Prostate gland (tissue), 2 donors: ENCODE results near the gene CTNNA2.

Experiments used
- CTCF ChIP-seq, 4 experiments: fragments of 200-600 bp in 2 of 4; fragments of 450-650 bp in 2 of 4; sonication (generic) in 2 of 4; IDR thresholded peaks; 1 replicate in 3 of 4; 2 replicates in 1 of 4; pipeline ENCODE4 v1.5.1; 2016 to 2019; ENCODE audit warnings: antibody characterized with exemption in 4 of 4, mild to moderate bottlenecking in 2 of 4, moderate library complexity in 2 of 4
- POLR2A ChIP-seq: fragments of 450-650 bp; IDR thresholded peaks from one replicate; pipeline ENCODE4 v1.6.1; 2016; ENCODE audit warnings: antibody characterized with exemption, mild to moderate bottlenecking
- POLR2AphosphoS5 ChIP-seq: sonication (generic); formaldehyde crosslinking; IDR thresholded peaks from one replicate; pipeline ENCODE4 v1.6.1; 2017; ENCODE audit warnings: antibody characterized with exemption

GRCh38 chr2:80113399-80113798 is 600.5 kb downstream of the CTNNA2 start:
- TF ChIP-seq CTCF (IDR thresholded peaks at IDR 0.05) (no peak), POLR2A (no peak), POLR2AphosphoS5 (no peak)
